ENCODE measurements around the gene CC2D1A.

DNA sequence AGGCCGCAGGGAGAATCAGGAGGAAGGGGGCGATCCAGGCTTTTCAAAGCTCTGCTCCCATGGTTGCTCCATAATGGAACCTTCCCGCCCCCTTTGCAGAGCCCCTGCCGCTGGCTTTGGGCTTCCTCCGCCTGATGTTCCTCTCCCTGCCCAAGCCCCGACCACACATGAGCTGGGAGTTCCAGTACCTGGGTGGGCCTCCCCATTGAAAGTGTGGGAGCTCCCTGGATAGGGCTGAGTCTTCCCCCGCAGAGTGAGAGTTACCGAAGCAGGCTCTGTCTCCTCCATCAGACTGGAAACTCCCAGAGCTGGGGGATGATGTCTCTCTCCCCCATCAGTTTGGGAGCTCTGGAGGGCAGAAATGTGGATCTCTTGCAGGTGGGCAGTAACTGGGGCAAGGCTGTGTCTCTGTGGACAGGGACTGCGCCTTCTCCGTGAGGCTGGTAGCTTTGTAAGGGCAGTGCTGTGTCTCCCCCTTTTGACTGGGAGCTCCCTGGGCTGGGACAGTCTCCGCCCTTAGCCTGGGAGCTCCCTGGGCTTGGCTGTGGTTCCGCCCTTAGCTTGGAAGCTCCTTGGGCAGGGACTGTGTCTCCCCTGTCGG is 47.0 kb downstream of the CC2D1A start:
- TF ChIP-seq, protein P1, sequence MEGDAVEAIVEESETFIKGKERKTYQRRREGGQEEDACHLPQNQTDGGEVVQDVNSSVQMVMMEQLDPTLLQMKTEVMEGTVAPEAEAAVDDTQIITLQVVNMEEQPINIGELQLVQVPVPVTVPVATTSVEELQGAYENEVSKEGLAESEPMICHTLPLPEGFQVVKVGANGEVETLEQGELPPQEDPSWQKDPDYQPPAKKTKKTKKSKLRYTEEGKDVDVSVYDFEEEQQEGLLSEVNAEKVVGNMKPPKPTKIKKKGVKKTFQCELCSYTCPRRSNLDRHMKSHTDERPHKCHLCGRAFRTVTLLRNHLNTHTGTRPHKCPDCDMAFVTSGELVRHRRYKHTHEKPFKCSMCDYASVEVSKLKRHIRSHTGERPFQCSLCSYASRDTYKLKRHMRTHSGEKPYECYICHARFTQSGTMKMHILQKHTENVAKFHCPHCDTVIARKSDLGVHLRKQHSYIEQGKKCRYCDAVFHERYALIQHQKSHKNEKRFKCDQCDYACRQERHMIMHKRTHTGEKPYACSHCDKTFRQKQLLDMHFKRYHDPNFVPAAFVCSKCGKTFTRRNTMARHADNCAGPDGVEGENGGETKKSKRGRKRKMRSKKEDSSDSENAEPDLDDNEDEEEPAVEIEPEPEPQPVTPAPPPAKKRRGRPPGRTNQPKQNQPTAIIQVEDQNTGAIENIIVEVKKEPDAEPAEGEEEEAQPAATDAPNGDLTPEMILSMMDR (IDR thresholded peaks at IDR 0.05; ENCODE audit: low read depth, low read length, poor library complexity, severe bottlenecking), result no peak
- TF ChIP-seq EZH2phosphoT487 (IDR thresholded peaks at IDR 0.05; ENCODE audit: borderline replicate concordance, low read length), result no peak

Data from DOHH2 (cell line).